Measurements from ENCODE around the gene SUN1. TPM values are rescaled to one million over a fixed set of nuclear protein-coding genes. Genes with fewer than 3 reads are reported as not detected.

SUN1 gene
- total RNA-seq, 1 donor from 2014 or later = 183 TPM

DNA sequence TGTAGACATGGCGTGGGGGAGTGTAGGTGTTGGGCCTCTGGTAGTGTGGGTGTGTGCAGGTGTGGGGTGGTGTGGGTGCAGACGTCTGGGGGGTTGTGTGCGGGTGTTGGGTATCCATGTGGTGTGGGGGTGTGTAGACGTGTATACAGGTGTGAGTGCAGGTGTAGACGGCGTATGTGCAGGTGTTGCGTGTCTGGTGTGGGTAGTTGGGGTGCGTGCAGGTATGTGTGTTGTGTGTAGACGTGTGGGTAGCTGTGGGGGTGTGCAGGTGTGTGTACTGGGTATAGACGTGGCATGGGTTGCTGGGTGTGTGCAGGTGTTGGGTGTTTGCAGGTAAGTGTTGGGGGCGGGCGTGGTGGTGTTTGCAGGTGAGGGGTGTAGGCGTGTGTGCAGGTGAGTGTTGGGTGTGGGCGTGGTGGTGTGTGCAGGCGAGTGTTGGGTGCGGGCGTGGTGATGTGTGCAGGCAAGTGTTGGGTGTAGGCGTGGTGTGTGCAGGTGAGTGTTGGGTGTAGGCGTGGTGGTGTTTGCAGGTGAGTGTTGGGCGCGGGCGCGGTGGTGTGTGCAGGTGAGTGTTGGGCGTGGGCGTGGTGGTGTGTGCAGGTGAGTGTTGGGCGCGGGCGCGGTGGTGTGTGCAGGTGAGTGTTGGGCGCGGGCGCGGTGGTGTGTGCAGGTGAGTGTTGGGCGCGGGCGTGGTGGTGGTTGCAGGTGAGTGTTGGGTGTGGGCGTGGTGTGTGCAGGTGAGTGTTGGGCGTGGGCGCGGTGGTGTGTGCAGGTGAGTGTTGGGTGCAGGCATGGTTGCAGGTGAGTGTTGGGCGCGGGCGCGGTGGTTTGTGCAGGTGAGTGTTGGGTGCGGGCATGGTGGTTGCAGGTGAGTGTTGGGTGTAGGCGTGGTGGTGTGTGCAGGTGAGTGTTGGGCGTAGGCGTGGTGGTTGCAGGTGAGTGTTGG, 60.6 kb downstream of the SUN1 start:
- no peak for DNase-seq
- intact Hi-C loops (cut with micrococcal nuclease) = no loop called here
- peaks cover 80% of the 10 kb centered on the region for H3K36me3 ChIP-seq

DNA sequence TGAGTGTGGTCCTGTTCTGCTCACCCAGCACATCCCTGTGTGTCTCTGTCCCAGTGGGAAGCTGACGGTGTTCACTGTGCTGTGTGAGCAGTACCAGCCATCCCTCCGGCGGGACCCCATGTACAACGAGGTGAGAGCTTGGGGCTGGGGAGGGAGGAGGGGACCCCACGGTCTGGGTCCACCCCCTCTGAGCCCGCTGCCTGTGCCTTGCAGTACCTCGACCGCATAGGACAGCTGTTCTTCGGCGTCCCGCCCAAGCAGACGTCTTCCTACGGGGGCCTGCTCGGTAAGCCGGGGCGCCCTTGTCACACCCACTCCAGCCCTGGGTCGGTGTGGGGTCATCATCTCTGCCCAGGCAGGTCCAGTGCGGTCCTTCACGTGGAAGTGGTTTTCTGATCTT, 61.4 kb downstream of the SUN1 start:
- TF ChIP-seq CTCF (IDR thresholded peaks at IDR 0.05; ENCODE audit: borderline replicate concordance) = no peak
- Histone ChIP-seq H3K36me3 (peaks cover 72% of the 10 kb centered on the region), H3K27me3 (ENCODE audit: low read depth) (no peaks in the 10 kb centered on the region), H3K4me3 (no peak overlapping the region), H3K9me3 (replicated peaks) (no peaks in the 10 kb centered on the region), H3K4me1 (peaks cover 17% of the 10 kb centered on the region), H3K27ac (replicated peaks) (no peak overlapping the region)
- intact Hi-C loops (cut with micrococcal nuclease) = no loop called here
- no peak for DNase-seq

More for the DNA sequence above, 60.6 kb downstream of the SUN1 start:
- Histone ChIP-seq H3K9me3 (replicated peaks) (no peaks in the 10 kb centered on the region), H3K27ac (replicated peaks) (no peak overlapping the region), H3K4me3 (no peak overlapping the region), H3K4me1 (peaks cover 10% of the 10 kb centered on the region), H3K27me3 (ENCODE audit: low read depth) (no peaks in the 10 kb centered on the region)
- no peak for TF ChIP-seq CTCF (IDR thresholded peaks at IDR 0.05; ENCODE audit: borderline replicate concordance)

- Histone ChIP-seq H3K36me3 (peaks cover 66% of the 10 kb centered on the region), H3K27me3 (ENCODE audit: low read depth) (no peaks in the 10 kb centered on the region), H3K27ac (replicated peaks) (no peak overlapping the region), H3K4me1 (peaks cover 19% of the 10 kb centered on the region), H3K4me3 (no peak overlapping the region), H3K9me3 (replicated peaks) (no peaks in the 10 kb centered on the region)
- DNase-seq = no peak
- TF ChIP-seq CTCF (IDR thresholded peaks at IDR 0.05; ENCODE audit: borderline replicate concordance) = no peak
- intact Hi-C loops (cut with micrococcal nuclease) = no loop called here
These were observed 62.0 kb downstream of the SUN1 start for GRCh38 chr7:894164-894867.

DNA sequence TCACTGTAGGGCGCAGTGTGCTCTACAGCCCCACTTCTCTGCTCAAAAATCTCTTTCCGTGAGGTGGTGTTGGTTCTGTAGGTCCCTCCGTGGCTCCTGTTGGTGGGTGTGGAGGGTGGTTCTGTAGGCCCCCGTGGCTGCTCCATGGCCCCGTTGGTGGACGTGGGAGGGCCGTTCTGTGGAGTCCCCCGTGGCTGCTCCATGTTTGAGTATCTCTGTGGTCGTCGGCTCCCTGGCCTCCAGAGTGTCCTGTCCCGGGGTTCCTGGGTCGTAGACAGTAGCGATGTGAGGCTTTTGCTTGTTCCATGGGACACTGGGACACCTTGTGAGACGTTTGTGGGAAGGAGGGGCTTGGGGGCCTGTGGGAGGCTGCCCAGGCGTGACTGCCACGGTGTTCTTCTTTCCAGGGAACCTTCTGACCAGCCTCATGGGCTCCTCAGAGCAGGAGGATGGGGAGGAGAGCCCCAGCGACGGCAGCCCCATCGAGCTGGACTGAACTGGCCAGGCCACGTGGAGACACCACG, 62.7 kb downstream of the SUN1 start:
- H3K27ac ChIP-seq (replicated peaks) = no peak overlapping the region
- TF ChIP-seq CTCF (IDR thresholded peaks at IDR 0.05; ENCODE audit: borderline replicate concordance) = no peak
- H3K4me1 ChIP-seq = peaks cover 19% of the 10 kb centered on the region
- no peak for DNase-seq
- intact Hi-C loops (cut with micrococcal nuclease) = no loop called here
- no peaks in the 10 kb centered on the region for H3K9me3 ChIP-seq (replicated peaks)
- peaks cover 64% of the 10 kb centered on the region for H3K36me3 ChIP-seq
- no peaks in the 10 kb centered on the region for H3K27me3 ChIP-seq (ENCODE audit: low read depth)
- H3K4me3 ChIP-seq = no peak overlapping the region

DNA sequence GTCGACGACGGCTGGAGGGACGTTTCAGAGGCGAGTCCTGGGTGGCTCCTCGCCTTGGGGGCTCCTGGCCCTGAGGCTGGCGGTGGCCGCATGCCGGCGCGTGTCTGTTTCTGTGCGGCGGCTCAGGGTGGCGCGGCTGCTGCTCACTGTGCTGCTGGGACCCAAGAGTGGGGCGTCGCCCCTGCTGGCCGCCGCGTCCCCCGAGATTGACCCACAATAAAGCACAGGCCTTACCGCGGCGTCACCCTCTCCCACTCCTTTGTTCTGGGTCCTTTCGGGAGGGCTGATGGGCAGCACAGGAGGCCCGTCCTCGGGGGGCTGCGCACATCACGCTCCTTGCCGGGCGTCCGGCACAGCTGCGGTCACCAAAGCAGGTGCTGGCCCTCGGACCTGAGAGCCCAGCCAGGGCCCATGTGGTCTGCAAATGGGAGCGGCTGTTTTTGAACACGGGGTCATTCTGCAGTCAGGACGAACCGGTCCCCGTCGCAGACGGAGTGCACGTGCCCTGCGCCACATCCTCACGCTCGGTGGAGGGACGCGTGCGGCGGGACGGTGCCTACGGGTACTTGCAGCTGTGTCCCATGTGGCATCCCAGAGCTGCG, 63.3 kb downstream of the SUN1 start:
- TF ChIP-seq CTCF (IDR thresholded peaks at IDR 0.05; ENCODE audit: borderline replicate concordance) = no peak
- Histone ChIP-seq H3K9me3 (replicated peaks) (no peaks in the 10 kb centered on the region), H3K27me3 (ENCODE audit: low read depth) (no peaks in the 10 kb centered on the region), H3K4me1 (peaks cover 19% of the 10 kb centered on the region), H3K4me3 (no peak overlapping the region), H3K36me3 (peaks cover 61% of the 10 kb centered on the region), H3K27ac (replicated peaks) (no peak overlapping the region)
- intact Hi-C loops (cut with micrococcal nuclease) = no loop called here
- no peak for DNase-seq
